ENCODE data around the gene EDEM2.
A peak's percentile ranks its signal among the peaks of the same experiment; 100 is the strongest.
"Not testable (repeated sequence)": the region's sequence is repeated elsewhere in the genome, so short reads cannot be mapped to it uniquely, and the experiment has no call there.

Gene EDEM2

GRCh38 chr20:35112276-35112675 is 34.9 kb downstream of the EDEM2 start:
- not testable (repeated sequence) for H3K4me3 ChIP-seq (ENCODE audit: low read depth in 1 of 2, low read length in 2 of 2); H3K9ac ChIP-seq (ENCODE audit: low read depth in 1 of 2, low read length in 2 of 2); H3K4me1 ChIP-seq (ENCODE audit: control insufficient read depth in 1 of 2, insufficient read depth in 2 of 2, low read length in 2 of 2); H3K27me3 ChIP-seq (ENCODE audit: control insufficient read depth in 1 of 2, insufficient read depth in 2 of 2, low read length in 2 of 2); H3K27ac ChIP-seq (ENCODE audit: low read depth, low read length); H3K9me3 ChIP-seq (ENCODE audit: control insufficient read depth in 1 of 2, low read length in 2 of 2)
- peaks cover 8 to 19% of the 10 kb centered on the region in 2 donors for H3K36me3 ChIP-seq (ENCODE audit: control insufficient read depth in 1 of 2, insufficient read depth in 2 of 2, low read length in 2 of 2)

- H3K36me3 ChIP-seq (ENCODE audit: control insufficient read depth in 1 of 2, insufficient read depth in 2 of 2, low read length in 2 of 2) = peaks cover 8 to 18% of the 10 kb centered on the region in 2 donors
- H3K27ac ChIP-seq (ENCODE audit: low read depth, low read length) = no peak overlapping the region
- no peaks in the 10 kb centered on the region for H3K9me3 ChIP-seq (ENCODE audit: control insufficient read depth in 1 of 2, low read length in 2 of 2)
- H3K4me3 ChIP-seq (ENCODE audit: low read depth in 1 of 2, low read length in 2 of 2) = no peak overlapping the region
- H3K4me1 ChIP-seq (ENCODE audit: control insufficient read depth in 1 of 2, insufficient read depth in 2 of 2, low read length in 2 of 2) = no peaks in the 10 kb centered on the region
- H3K27me3 ChIP-seq (ENCODE audit: control insufficient read depth in 1 of 2, insufficient read depth in 2 of 2, low read length in 2 of 2) = no peaks in the 10 kb centered on the region
- no peak overlapping the region for H3K9ac ChIP-seq (ENCODE audit: low read depth in 1 of 2, low read length in 2 of 2)
These were observed 35.8 kb downstream of the EDEM2 start for GRCh38 chr20:35111141-35111888.

GRCh38 chr20:35108921-35109320 is 38.2 kb downstream of the EDEM2 start:
- no peaks in the 10 kb centered on the region for H3K27me3 ChIP-seq (ENCODE audit: control insufficient read depth in 1 of 2, insufficient read depth in 2 of 2, low read length in 2 of 2)
- H3K9ac ChIP-seq (ENCODE audit: low read depth in 1 of 2, low read length in 2 of 2) = no peak overlapping the region
- H3K27ac ChIP-seq (ENCODE audit: low read depth, low read length) = no peak overlapping the region
- H3K9me3 ChIP-seq (ENCODE audit: control insufficient read depth in 1 of 2, low read length in 2 of 2) = no peaks in the 10 kb centered on the region
- no peak overlapping the region for H3K4me3 ChIP-seq (ENCODE audit: low read depth in 1 of 2, low read length in 2 of 2)
- peaks cover 0 to 4% of the 10 kb centered on the region in 2 donors for H3K36me3 ChIP-seq (ENCODE audit: control insufficient read depth in 1 of 2, insufficient read depth in 2 of 2, low read length in 2 of 2)
- no peaks in the 10 kb centered on the region for H3K4me1 ChIP-seq (ENCODE audit: control insufficient read depth in 1 of 2, insufficient read depth in 2 of 2, low read length in 2 of 2)

GRCh38 chr20:35106827-35107380 is 40.2 kb downstream of the EDEM2 start:
- Histone ChIP-seq H3K27ac (ENCODE audit: low read depth, low read length) (no peak overlapping the region), H3K9ac (ENCODE audit: low read depth in 1 of 2, low read length in 2 of 2) (no peak overlapping the region), H3K27me3 (ENCODE audit: control insufficient read depth in 1 of 2, insufficient read depth in 2 of 2, low read length in 2 of 2) (no peaks in the 10 kb centered on the region), H3K36me3 (ENCODE audit: control insufficient read depth in 1 of 2, insufficient read depth in 2 of 2, low read length in 2 of 2) (peaks cover 0 to 4% of the 10 kb centered on the region in 2 donors), H3K4me1 (ENCODE audit: control insufficient read depth in 1 of 2, insufficient read depth in 2 of 2, low read length in 2 of 2) (no peaks in the 10 kb centered on the region), H3K9me3 (ENCODE audit: control insufficient read depth in 1 of 2, low read length in 2 of 2) (no peaks in the 10 kb centered on the region), H3K4me3 (ENCODE audit: low read depth in 1 of 2, low read length in 2 of 2) (no peak overlapping the region)

- Histone ChIP-seq H3K9me3 (ENCODE audit: control insufficient read depth in 1 of 2, low read length in 2 of 2) (no peaks in the 10 kb centered on the region), H3K4me3 (ENCODE audit: low read depth in 1 of 2, low read length in 2 of 2) (no peak overlapping the region), H3K27ac (ENCODE audit: low read depth, low read length) (no peak overlapping the region), H3K27me3 (ENCODE audit: control insufficient read depth in 1 of 2, insufficient read depth in 2 of 2, low read length in 2 of 2) (no peaks in the 10 kb centered on the region), H3K4me1 (ENCODE audit: control insufficient read depth in 1 of 2, insufficient read depth in 2 of 2, low read length in 2 of 2) (no peaks in the 10 kb centered on the region), H3K36me3 (ENCODE audit: control insufficient read depth in 1 of 2, insufficient read depth in 2 of 2, low read length in 2 of 2) (no peaks in the 10 kb centered on the region), H3K9ac (ENCODE audit: low read depth in 1 of 2, low read length in 2 of 2) (no peak overlapping the region)
These were observed 42.3 kb downstream of the EDEM2 start for GRCh38 chr20:35104685-35105295.

GRCh38 chr20:35101620-35102019 is 45.5 kb downstream of the EDEM2 start:
- no peak overlapping the region for H3K9ac ChIP-seq (ENCODE audit: low read depth in 1 of 2, low read length in 2 of 2)
- no peak overlapping the region for H3K27ac ChIP-seq (ENCODE audit: low read depth, low read length)
- no peaks in the 10 kb centered on the region for H3K36me3 ChIP-seq (ENCODE audit: control insufficient read depth in 1 of 2, insufficient read depth in 2 of 2, low read length in 2 of 2)
- no peaks in the 10 kb centered on the region for H3K9me3 ChIP-seq (ENCODE audit: control insufficient read depth in 1 of 2, low read length in 2 of 2)
- H3K4me1 ChIP-seq (ENCODE audit: control insufficient read depth in 1 of 2, insufficient read depth in 2 of 2, low read length in 2 of 2) = peaks cover 0 to under 1% of the 10 kb centered on the region in 2 donors
- no peak overlapping the region for H3K4me3 ChIP-seq (ENCODE audit: low read depth in 1 of 2, low read length in 2 of 2)
- H3K27me3 ChIP-seq (ENCODE audit: control insufficient read depth in 1 of 2, insufficient read depth in 2 of 2, low read length in 2 of 2) = no peaks in the 10 kb centered on the region

- peak overlapping the region; percentile 98 for H3K4me3 ChIP-seq (ENCODE audit: low read depth in 1 of 2, low read length in 2 of 2)
- H3K27ac ChIP-seq (ENCODE audit: low read depth, low read length) = peak overlapping the region; percentile 47
- no peaks in the 10 kb centered on the region for H3K36me3 ChIP-seq (ENCODE audit: control insufficient read depth in 1 of 2, insufficient read depth in 2 of 2, low read length in 2 of 2)
- no peaks in the 10 kb centered on the region for H3K27me3 ChIP-seq (ENCODE audit: control insufficient read depth in 1 of 2, insufficient read depth in 2 of 2, low read length in 2 of 2)
- peak overlapping the region; percentile 92 to 98 for H3K9ac ChIP-seq (ENCODE audit: low read depth in 1 of 2, low read length in 2 of 2)
- H3K9me3 ChIP-seq (ENCODE audit: control insufficient read depth in 1 of 2, low read length in 2 of 2) = no peaks in the 10 kb centered on the region
- H3K4me1 ChIP-seq (ENCODE audit: control insufficient read depth in 1 of 2, insufficient read depth in 2 of 2, low read length in 2 of 2) = peaks cover 18 to 20% of the 10 kb centered on the region in 2 donors
These were observed 53.8 kb downstream of the EDEM2 start for GRCh38 chr20:35093267-35093884.

- Histone ChIP-seq H3K27me3 (ENCODE audit: control insufficient read depth in 1 of 2, insufficient read depth in 2 of 2, low read length in 2 of 2) (no peaks in the 10 kb centered on the region), H3K9ac (ENCODE audit: low read depth in 1 of 2, low read length in 2 of 2) (peak within 1 kb of the TSS; percentile 92 to 98), H3K4me3 (ENCODE audit: low read depth in 1 of 2, low read length in 2 of 2) (peak within 1 kb of the TSS; percentile 98), H3K36me3 (ENCODE audit: control insufficient read depth in 1 of 2, insufficient read depth in 2 of 2, low read length in 2 of 2) (no peaks in the 10 kb centered on the region), H3K9me3 (ENCODE audit: control insufficient read depth in 1 of 2, low read length in 2 of 2) (no peaks in the 10 kb centered on the region), H3K4me1 (ENCODE audit: control insufficient read depth in 1 of 2, insufficient read depth in 2 of 2, low read length in 2 of 2) (peaks cover 20 to 22% of the 10 kb centered on the region in 2 donors), H3K27ac (ENCODE audit: low read depth, low read length) (peak within 1 kb of the TSS; percentile 92)
These were observed 54.4 kb downstream of the EDEM2 start, which contains the start of gene TRPC4AP for GRCh38 chr20:35092524-35093266. TSS of gene TRPC4AP (minus strand) at chr20:35092807. CDS start at chr20:35092781, 26 bp downstream.

- no peaks in the 10 kb centered on the region for H3K27me3 ChIP-seq (ENCODE audit: control insufficient read depth in 1 of 2, insufficient read depth in 2 of 2, low read length in 2 of 2)
- H3K27ac ChIP-seq (ENCODE audit: low read depth, low read length) = peak overlapping the region; percentile 92
- H3K9me3 ChIP-seq (ENCODE audit: control insufficient read depth in 1 of 2, low read length in 2 of 2) = no peaks in the 10 kb centered on the region
- H3K4me3 ChIP-seq (ENCODE audit: low read depth in 1 of 2, low read length in 2 of 2) = peak overlapping the region; percentile 98
- peaks cover 20 to 22% of the 10 kb centered on the region in 2 donors for H3K4me1 ChIP-seq (ENCODE audit: control insufficient read depth in 1 of 2, insufficient read depth in 2 of 2, low read length in 2 of 2)
- peaks cover 0 to 3% of the 10 kb centered on the region in 2 donors for H3K36me3 ChIP-seq (ENCODE audit: control insufficient read depth in 1 of 2, insufficient read depth in 2 of 2, low read length in 2 of 2)
- H3K9ac ChIP-seq (ENCODE audit: low read depth in 1 of 2, low read length in 2 of 2) = peak overlapping the region; percentile 92 to 98
These were observed 55.2 kb downstream of the EDEM2 start for GRCh38 chr20:35091816-35092523.

Data from duodenal mucosa (tissue), 2 donors.